Suprapubic skin (tissue), 3 donors: ENCODE measurements around the gene ANAPC15.

Experiments used
- CTCF ChIP-seq, 2 donors: fragments of 200-600 bp in 1 of 2; fragments of 450-650 bp in 1 of 2; sonication (generic) in 1 of 2; IDR thresholded peaks; one replicate each; pipeline ENCODE4 v1.5.1; 2016 to 2019; ENCODE audit warnings: antibody characterized with exemption in 2 of 2, mild to moderate bottlenecking in 1 of 2, moderate library complexity in 1 of 2
- POLR2AphosphoS5 ChIP-seq, 3 donors: sonication (generic); formaldehyde crosslinking; IDR thresholded peaks; one replicate each; pipeline ENCODE4 v1.6.1; 2017; ENCODE audit warnings: antibody characterized with exemption in 3 of 3

GRCh38 chr11:72150882-72151281, 38.4 kb upstream of the ANAPC15 start:
- no peak for TF ChIP-seq CTCF (IDR thresholded peaks at IDR 0.05)
- TF ChIP-seq POLR2AphosphoS5 (IDR thresholded peaks at IDR 0.05) = no peak
